Measurements from ENCODE around the gene ANKRD11. TPM values are rescaled to one million over a fixed set of nuclear protein-coding genes. Genes with fewer than 3 reads are reported as not detected.
A peak's percentile ranks its signal among the peaks of the same experiment; 100 is the strongest.

Gene ANKRD11
- polyA plus RNA-seq, 3 donors from 2014 or later = 3.7 to 14.3 (median 8.5) TPM

GRCh38 chr16:89407925-89408300 lies 82.4 kb downstream of the ANKRD11 start:
- peak overlapping the region; percentile 70 to 95 (median 90) for H3K27ac Mint-ChIP-seq
- peak in 1 of 3 donors; percentile 33 for DNase-seq
- H3K9me3 Mint-ChIP-seq = no peaks in the 10 kb centered on the region
- H3K4me3 Mint-ChIP-seq = peak overlapping the region; percentile 65 to 83 (median 80)
- peaks cover 86 to 96% of the 10 kb centered on the region in 2 donors for H3K4me1 Mint-ChIP-seq
- H3K27me3 Mint-ChIP-seq (ENCODE audit: low read depth in 3 of 3) = peaks cover 2 to 32% (median 27%) of the 10 kb centered on the region in 3 donors
- H3K36me3 Mint-ChIP-seq = no peaks in the 10 kb centered on the region

- Mint-ChIP-seq H3K4me1 (peaks cover 86 to 92% of the 10 kb centered on the region in 2 donors), H3K36me3 (no peaks in the 10 kb centered on the region), H3K4me3 (peak overlapping the region; percentile 65 to 83 (median 80)), H3K9me3 (no peaks in the 10 kb centered on the region), H3K27me3 (ENCODE audit: low read depth in 3 of 3) (peaks cover 2 to 32% (median 27%) of the 10 kb centered on the region in 3 donors), H3K27ac (peak overlapping the region; percentile 70 to 95 (median 90))
- DNase-seq = peak in 2 of 3 donors; percentile 22 to 32
These were observed 83.0 kb downstream of the ANKRD11 start for GRCh38 chr16:89407282-89407924.

- peak overlapping the region; percentile 65 to 95 (median 76) for H3K27ac Mint-ChIP-seq
- peaks cover 91 to 96% of the 10 kb centered on the region in 2 donors for H3K4me1 Mint-ChIP-seq
- no peaks in the 10 kb centered on the region for H3K9me3 Mint-ChIP-seq
- H3K36me3 Mint-ChIP-seq = no peaks in the 10 kb centered on the region
- H3K27me3 Mint-ChIP-seq (ENCODE audit: low read depth in 3 of 3) = peaks cover 2 to 30% (median 26%) of the 10 kb centered on the region in 3 donors
- H3K4me3 Mint-ChIP-seq = peak overlapping the region; percentile 65 to 83 (median 80)
- no peak for DNase-seq
These were observed 84.0 kb downstream of the ANKRD11 start for GRCh38 chr16:89406277-89406888.

GRCh38 chr16:89404561-89404960 lies 85.8 kb downstream of the ANKRD11 start:
- Mint-ChIP-seq H3K36me3 (no peaks in the 10 kb centered on the region), H3K27me3 (ENCODE audit: low read depth in 3 of 3) (peaks cover 2 to 21% (median 17%) of the 10 kb centered on the region in 3 donors), H3K27ac (peak overlapping the region in 5 of 6 donors; percentile 6 to 81 (median 40)), H3K9me3 (no peaks in the 10 kb centered on the region), H3K4me3 (peak overlapping the region in 3 of 5 donors; percentile 29 to 42 (median 38)), H3K4me1 (peaks cover 78 to 83% of the 10 kb centered on the region in 2 donors)
- no peak for DNase-seq

- Mint-ChIP-seq H3K9me3 (no peaks in the 10 kb centered on the region), H3K27me3 (ENCODE audit: low read depth in 3 of 3) (peaks cover 0 to 17% (median 15%) of the 10 kb centered on the region in 3 donors), H3K4me3 (peak overlapping the region in 3 of 5 donors; percentile 6 to 33 (median 26)), H3K4me1 (peaks cover 75 to 81% of the 10 kb centered on the region in 2 donors), H3K27ac (peak overlapping the region in 5 of 6 donors; percentile 27 to 68 (median 35)), H3K36me3 (no peaks in the 10 kb centered on the region)
- DNase-seq = no peak
These were observed 87.4 kb downstream of the ANKRD11 start for GRCh38 chr16:89402962-89403361.

GRCh38 chr16:89401641-89402445 lies 88.5 kb downstream of the ANKRD11 start:
- no peak for DNase-seq
- peak overlapping the region in 4 of 5 donors; percentile 6 to 27 (median 22) for H3K4me3 Mint-ChIP-seq

GRCh38 chr16:89401205-89401604 lies 89.2 kb downstream of the ANKRD11 start:
- Mint-ChIP-seq H3K4me3 (peak overlapping the region in 1 of 5 donors; percentile 27), H3K9me3 (no peaks in the 10 kb centered on the region), H3K4me1 (peaks cover 72 to 81% of the 10 kb centered on the region in 2 donors), H3K27me3 (ENCODE audit: low read depth in 3 of 3) (peaks cover 0 to 12% (median 5%) of the 10 kb centered on the region in 3 donors), H3K36me3 (no peaks in the 10 kb centered on the region), H3K27ac (peak overlapping the region in 2 of 6 donors; percentile 22 to 50)
- DNase-seq = no peak

More at GRCh38 chr16:89401641-89402445, 88.5 kb downstream of the ANKRD11 start:
- Mint-ChIP-seq H3K27ac (peak overlapping the region in 4 of 6 donors; percentile 5 to 50 (median 25)), H3K27me3 (ENCODE audit: low read depth in 3 of 3) (peaks cover 0 to 14% (median 10%) of the 10 kb centered on the region in 3 donors), H3K36me3 (no peaks in the 10 kb centered on the region), H3K4me1 (peaks cover 75 to 81% of the 10 kb centered on the region in 2 donors), H3K9me3 (no peaks in the 10 kb centered on the region)

GRCh38 chr16:89400740-89401139 lies 89.6 kb downstream of the ANKRD11 start:
- Mint-ChIP-seq H3K9me3 (no peaks in the 10 kb centered on the region), H3K27me3 (ENCODE audit: low read depth in 3 of 3) (peaks cover 0 to 12% (median 3%) of the 10 kb centered on the region in 3 donors), H3K36me3 (no peaks in the 10 kb centered on the region), H3K4me1 (peaks cover 73 to 81% of the 10 kb centered on the region in 2 donors), H3K27ac (peak overlapping the region in 1 of 6 donors; percentile 40), H3K4me3 (no peak overlapping the region)
- DNase-seq = no peak

- H3K4me3 Mint-ChIP-seq = peak overlapping the region in 2 of 5 donors; percentile 40 to 42
- DNase-seq = no peak
- no peaks in the 10 kb centered on the region for H3K9me3 Mint-ChIP-seq
- peaks cover 77 to 81% of the 10 kb centered on the region in 2 donors for H3K4me1 Mint-ChIP-seq
- no peaks in the 10 kb centered on the region for H3K36me3 Mint-ChIP-seq
- H3K27me3 Mint-ChIP-seq (ENCODE audit: low read depth in 3 of 3) = peaks cover 0 to 12% (median 3%) of the 10 kb centered on the region in 3 donors
- H3K27ac Mint-ChIP-seq = peak overlapping the region in 5 of 6 donors; percentile 5 to 80 (median 67)
These were observed 91.4 kb downstream of the ANKRD11 start for GRCh38 chr16:89398924-89399323.

- H3K27ac Mint-ChIP-seq = peak overlapping the region in 2 of 6 donors; percentile 12 to 73
These were observed 93.0 kb downstream of the ANKRD11 start for GRCh38 chr16:89397331-89397861.

GRCh38 chr16:89396156-89396555 lies 94.2 kb downstream of the ANKRD11 start:
- Mint-ChIP-seq H3K4me1 (peaks cover 73 to 83% of the 10 kb centered on the region in 2 donors), H3K9me3 (peaks cover 0 to 2% (median 0%) of the 10 kb centered on the region in 6 donors), H3K4me3 (no peak overlapping the region), H3K36me3 (no peaks in the 10 kb centered on the region), H3K27ac (no peak overlapping the region), H3K27me3 (ENCODE audit: low read depth in 3 of 3) (peaks cover 0 to 9% (median 8%) of the 10 kb centered on the region in 3 donors)
- DNase-seq = no peak

More at GRCh38 chr16:89397331-89397861, 93.0 kb downstream of the ANKRD11 start:
- peaks cover 0 to 8% (median 3%) of the 10 kb centered on the region in 3 donors for H3K27me3 Mint-ChIP-seq (ENCODE audit: low read depth in 3 of 3)
- H3K4me3 Mint-ChIP-seq = no peak overlapping the region
- no peaks in the 10 kb centered on the region for H3K36me3 Mint-ChIP-seq
- DNase-seq = no peak
- peaks cover 74 to 84% of the 10 kb centered on the region in 2 donors for H3K4me1 Mint-ChIP-seq
- H3K9me3 Mint-ChIP-seq = peaks cover 0 to 2% (median 0%) of the 10 kb centered on the region in 6 donors

GRCh38 chr16:89395150-89396142 lies 94.9 kb downstream of the ANKRD11 start:
- DNase-seq = no peak
- Mint-ChIP-seq H3K27ac (peak overlapping the region in 2 of 6 donors; percentile 3 to 64), H3K4me3 (no peak overlapping the region), H3K36me3 (no peaks in the 10 kb centered on the region), H3K4me1 (peaks cover 76 to 87% of the 10 kb centered on the region in 2 donors), H3K27me3 (ENCODE audit: low read depth in 3 of 3) (peaks cover 0 to 9% (median 8%) of the 10 kb centered on the region in 3 donors), H3K9me3 (peaks cover 0 to 2% (median 0%) of the 10 kb centered on the region in 6 donors)
